Activated gamma-delta T cell treated with anti-CD3 and anti-CD28 coated beads, Interleukin-2, amount 50 U/mL, for 16 hours (primary cell): Measurements from ENCODE around the gene NPPC.
"Not testable (repeated sequence)": the region's sequence is repeated elsewhere in the genome, so short reads cannot be mapped to it uniquely, and the experiment has no call there.

Experiments
- DNase-seq: peaks from one replicate; pipeline ENCODE4 v3.0.0-alpha.2; 2020; ENCODE audit warnings: low read depth

NPPC gene

DNA sequence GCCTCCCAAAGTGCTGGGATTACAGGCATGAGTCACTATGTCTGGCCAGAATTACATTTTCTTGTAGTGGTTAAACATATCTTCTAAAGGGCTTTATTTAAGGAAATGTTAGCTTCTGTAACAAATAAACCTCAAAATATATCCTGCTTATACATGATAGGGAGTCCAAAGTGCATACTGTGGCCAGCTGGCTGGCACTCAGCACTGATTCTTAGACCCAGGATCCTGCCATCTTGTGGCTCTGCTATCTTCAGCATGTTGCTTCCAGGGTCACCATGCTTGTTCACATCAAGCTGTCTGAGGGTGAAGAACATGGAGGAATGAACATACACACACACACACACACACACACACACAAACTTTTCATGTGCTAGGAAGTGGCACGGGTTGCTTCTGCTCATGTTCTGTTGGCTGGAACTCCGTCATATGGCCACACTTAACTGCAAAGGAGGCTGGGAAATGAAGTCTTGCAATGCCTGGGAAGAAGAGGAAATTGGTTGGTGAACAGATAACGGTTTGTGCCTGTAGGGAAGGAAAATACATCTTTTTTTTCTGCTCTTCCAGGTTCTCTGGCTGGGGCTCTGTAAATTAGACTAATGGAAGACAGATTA, 40.0 kb downstream of the NPPC start:
- no peak for DNase-seq

DNA sequence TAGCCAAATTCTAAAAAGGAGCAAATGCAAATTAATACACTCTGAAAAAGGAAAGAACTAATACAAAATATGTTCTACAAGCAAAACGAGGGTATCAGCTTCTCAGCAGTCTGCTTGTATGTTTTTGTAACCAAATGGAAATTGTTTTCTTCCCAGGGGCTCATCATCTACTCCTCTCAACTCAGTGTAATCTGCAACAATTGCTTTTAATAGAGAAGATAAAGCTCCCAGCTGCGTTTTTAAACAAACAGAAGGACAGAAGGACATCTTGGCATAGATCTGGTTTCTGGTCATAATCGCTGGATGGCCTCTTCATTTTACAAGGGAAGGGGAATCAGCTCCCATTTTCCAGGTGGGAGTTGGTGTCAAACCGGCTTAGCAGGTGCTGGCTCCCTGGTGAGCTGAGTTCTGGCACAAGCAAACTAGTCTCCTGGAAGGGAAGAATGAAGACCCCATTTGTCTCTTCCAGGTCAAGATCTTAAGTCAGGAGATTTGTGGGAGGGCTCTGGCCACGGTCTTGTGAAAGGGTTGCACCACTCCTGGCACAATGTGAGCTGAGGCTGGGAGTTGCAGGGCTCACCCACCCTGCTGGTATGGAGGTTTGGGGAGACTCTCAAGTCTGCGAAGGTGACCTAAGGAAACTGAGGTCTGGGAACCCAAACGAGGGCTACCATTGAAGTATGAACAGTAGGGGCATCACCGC, 41.6 kb downstream of the NPPC start:
- DNase-seq: no peak

DNA sequence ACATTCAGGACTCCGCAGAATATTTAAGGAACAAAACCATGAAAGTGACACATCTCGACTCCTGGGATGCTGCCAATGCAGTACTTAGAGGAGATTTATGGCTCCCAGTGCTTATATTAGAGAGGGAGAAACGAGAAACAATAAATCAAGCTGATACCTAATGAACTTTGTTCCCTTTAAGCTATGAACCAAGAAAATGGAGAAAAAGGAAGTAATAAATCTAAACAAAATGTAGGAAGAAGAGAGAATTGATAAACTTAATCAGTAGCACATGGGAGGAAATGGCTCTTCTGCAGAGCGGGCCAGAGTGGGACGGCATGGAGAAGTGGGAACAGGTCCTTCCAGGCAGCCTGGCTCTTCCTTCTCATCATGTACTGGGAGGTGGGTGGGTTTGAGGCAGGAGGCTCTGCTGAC, 42.7 kb downstream of the NPPC start:
- DNase-seq: no peak

DNA sequence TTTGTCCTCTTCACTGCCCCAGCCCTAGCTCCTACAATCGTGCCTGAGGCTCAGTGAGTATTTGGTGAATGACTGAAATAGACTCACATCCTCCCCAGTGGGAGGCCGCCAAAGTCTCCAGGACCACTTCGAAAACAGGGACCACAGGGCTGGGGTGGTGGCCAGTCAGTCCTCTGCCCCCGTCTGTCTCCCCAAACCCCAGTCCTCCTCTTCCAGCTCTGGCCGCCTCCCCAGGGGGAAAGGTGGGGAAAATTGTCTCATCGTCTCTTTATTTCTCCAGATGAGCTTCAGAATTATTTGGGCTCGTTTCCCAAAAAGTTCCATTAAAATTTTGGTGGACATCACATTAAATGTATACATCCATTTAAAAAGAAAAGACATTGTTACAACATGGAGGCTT, 43.5 kb downstream of the NPPC start:
- DNase-seq: no peak

DNA sequence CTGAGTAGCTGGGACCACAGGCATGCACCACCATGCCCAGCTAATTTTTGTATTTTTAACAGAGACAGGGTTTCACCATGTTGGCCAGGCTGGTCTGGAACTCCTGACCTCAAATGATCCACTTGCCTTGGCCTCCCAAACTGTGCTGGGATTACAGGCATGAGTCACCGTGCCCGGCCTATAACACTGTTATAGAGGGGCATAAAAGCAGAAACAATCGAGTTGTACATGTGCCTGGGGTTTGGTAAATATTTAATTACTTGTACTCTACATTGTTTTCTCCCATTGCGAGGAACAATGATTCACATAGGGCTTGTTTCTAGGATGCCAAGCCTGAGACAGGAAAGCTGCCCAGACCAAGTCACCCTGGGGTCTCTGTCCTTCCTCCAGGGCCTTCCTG, 45.8 kb downstream of the NPPC start:
- not testable (repeated sequence) for DNase-seq

DNA sequence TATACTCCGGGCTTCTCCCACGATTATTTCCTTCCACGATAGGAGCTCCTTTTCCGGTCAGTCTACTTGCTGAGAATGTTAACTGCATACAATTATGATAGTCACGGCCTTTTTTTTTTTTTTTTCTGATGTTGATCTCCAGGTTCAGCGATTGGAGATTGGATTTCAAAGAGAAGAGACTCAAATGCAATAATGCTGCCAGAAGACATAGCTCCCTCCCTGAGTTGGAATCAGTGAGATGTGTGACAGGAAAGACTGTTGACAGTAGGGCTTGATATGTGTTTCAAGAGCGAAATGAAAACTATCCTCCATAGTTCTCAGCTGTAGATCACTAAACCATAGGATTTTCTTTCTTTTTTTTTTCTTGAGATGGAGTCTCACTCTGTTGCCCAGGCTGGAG, 47.0 kb downstream of the NPPC start:
- DNase-seq: no peak

DNA sequence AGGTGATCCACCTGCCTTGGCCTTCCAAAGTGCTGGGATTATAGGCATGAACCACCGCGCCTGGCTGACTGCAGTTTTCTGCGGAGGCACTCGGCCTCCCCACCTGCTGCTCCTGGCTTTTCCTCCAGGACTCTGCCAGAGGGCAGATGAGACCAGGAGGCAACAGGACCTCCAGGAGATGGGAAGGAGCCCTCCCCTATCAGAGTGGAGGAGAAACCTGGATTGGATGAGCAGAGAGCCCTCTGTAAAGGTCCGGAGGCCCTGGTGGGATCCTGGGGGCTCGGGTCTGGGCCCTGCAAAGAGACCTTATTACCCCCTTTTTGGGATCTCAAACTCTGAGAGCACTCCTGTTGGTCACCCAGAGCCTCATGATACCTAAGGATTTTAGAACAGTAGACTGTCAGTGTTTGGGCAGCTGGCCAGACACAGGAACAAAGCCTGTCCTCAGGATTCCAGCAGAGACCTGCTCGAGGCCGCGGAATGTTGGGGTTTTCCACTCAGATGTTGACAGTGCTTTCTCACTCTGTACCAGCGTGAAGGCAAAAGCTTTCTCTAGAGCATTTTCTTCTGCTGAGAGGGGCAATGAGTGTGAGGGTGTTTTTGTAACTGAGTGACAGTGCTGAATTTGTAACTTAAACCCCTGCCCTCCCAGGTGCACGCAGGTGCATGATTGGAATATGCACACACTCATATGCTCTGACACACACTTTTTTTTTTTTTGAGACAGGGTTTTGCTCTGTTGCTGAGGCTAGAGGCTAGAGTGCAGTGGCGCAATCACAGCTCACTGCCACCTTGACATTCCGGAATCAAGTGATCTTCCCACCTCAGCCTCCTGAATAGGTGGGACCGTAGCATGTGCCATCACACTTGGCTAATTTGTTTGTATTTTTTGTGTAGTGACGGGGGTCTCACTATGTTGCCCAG, 48.4 kb downstream of the NPPC start:
- no peak for DNase-seq

DNA sequence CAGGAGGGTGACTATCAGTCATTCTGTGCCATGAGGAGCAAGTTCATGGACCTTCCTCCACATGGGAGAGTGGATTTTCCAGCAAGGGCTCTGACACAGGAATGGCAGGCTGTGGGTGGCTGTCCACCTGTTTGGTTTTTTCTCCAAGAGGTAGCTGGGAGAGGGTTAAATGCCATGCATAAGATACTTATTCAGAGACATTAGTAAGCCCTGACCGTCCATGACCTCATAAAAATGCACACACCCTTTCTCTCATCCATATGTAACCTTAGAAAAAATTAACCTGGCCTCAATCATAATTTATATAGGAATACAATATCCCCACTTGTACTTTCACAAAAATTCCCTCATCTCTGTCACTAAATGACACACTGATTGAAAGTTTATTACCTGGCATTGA, 51.3 kb downstream of the NPPC start:
- DNase-seq: no peak
